GM13977 (cell line): ENCODE results near the gene XPR1.
"Not testable (repeated sequence)": the region's sequence is repeated elsewhere in the genome, so short reads cannot be mapped to it uniquely, and the experiment has no call there.

Experiments used
- DNase-seq: peaks from one replicate; pipeline ENCODE4 v3.0.0; 2012; ENCODE audit warnings: low spot score
- CTCF ChIP-seq: IDR thresholded peaks from 2 replicates; pipeline ENCODE4 v1.5.1; 2012; ENCODE audit warnings: mild to moderate bottlenecking, control low read depth; ENCODE audit not compliant: insufficient read depth; ENCODE audit errors: extremely low read depth, missing control alignments
- in situ Hi-C: fragments of 300-500 bp; cut with MboI; formaldehyde crosslinking; loops from one replicate; pipeline ENCODE4 v1.12.0; 2022; ENCODE audit warnings: low sequenced_read_pairs, low pct_unique_long_range_greater_than_20kb, mixed read lengths, inconsistent platforms; ENCODE audit not compliant: unreplicated experiment

XPR1 gene

GRCh38 chr1:180672105-180672504 is 40.3 kb downstream of the XPR1 start:
- in situ Hi-C loops, result no loop called here
- no peak for DNase-seq
- no peak for TF ChIP-seq CTCF

DNA sequence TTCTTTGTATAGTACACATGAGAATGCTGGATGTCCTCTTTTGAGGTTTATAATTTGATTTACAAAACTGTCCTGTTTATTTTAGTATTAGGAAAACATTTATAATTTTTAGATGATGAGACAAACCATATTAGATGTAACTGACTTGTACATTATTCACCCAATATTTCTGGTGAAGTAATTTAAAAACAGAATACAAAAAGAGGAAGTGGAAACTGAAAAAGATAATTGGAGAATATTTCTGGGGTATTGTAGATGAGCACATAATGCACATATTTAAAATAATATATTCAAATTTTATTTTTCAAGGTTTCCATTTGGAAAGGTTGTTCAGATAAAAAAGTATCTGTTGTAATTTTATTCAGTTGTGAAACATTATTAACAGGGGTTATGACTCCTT is 40.7 kb downstream of the XPR1 start:
- DNase-seq, result no peak
- in situ Hi-C loops, result no loop called here
- TF ChIP-seq CTCF, result no peak

- no peak for DNase-seq
- TF ChIP-seq CTCF, result no peak
- in situ Hi-C loops, result no loop called here
Observed at GRCh38 chr1:180674603-180675530, 43.0 kb downstream of the XPR1 start.

- TF ChIP-seq CTCF, result no peak
- no peak for DNase-seq
- in situ Hi-C loops, result no loop called here
Observed at GRCh38 chr1:180675586-180675985, 43.8 kb downstream of the XPR1 start.

GRCh38 chr1:180680558-180681144 is 48.8 kb downstream of the XPR1 start:
- in situ Hi-C loops, result no loop called here
- no peak for DNase-seq
- no peak for TF ChIP-seq CTCF

DNA sequence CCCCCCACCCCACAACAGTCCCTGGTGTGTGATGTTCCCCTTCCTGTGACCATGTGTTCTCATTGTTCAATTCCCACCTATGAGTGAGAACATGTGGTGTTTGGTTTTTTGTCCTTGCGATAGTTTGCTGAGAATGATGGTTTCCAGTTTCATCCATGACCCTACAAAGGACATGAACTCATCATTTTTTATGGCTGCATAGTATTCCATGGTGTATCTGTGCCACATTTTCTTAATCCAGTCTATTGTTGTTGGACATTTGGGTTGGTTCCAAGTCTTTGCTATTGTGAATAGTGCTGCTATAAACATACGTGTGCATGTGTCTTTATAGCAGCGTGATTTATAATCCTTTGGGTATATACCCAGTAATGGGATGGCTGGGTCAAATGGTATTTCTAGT is 51.3 kb downstream of the XPR1 start:
- DNase-seq, in situ Hi-C loops: not testable (repeated sequence)

- no peak for TF ChIP-seq CTCF
- DNase-seq, result no peak
- in situ Hi-C loops, result no loop called here
Observed at GRCh38 chr1:180691322-180691913, 59.6 kb downstream of the XPR1 start.
